GM18526 (cell line): Measurements from ENCODE around the gene APCDD1L.

Experiments used
- POLR2A ChIP-seq: IDR thresholded peaks from 3 replicates; pipeline ENCODE4 v1.6.1; 2011; ENCODE audit not compliant: insufficient read length; ENCODE audit errors: extremely low read depth

Gene APCDD1L

DNA sequence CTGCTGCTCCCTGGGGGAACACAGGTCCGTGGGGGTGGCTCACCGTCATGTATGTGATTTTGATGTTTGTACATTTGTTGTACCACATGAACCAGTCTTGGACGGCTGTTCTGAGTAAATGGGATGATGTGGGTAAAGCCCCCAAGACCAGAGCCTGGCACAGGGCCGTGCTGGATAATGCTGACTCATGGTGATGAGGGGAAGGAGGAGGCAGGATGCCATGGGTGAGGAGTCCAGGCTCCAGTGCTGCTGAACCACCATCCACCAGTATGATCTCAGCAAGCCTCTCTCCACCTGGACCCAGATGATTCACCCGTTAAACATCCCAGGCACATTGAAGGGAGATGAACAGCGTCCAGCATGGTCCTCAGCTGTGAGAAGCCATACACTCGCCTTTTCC lies 9.6 kb upstream of the APCDD1L start:
- TF ChIP-seq POLR2A, result no peak

- TF ChIP-seq POLR2A, result no peak
Measured at GRCh38 chr20:58523971-58524315, 8.7 kb upstream of the APCDD1L start.

- no peak for TF ChIP-seq POLR2A
Measured at GRCh38 chr20:58523072-58523970, 8.1 kb upstream of the APCDD1L start.

- no peak for TF ChIP-seq POLR2A
Measured at GRCh38 chr20:58522666-58523065, 7.5 kb upstream of the APCDD1L start.

DNA sequence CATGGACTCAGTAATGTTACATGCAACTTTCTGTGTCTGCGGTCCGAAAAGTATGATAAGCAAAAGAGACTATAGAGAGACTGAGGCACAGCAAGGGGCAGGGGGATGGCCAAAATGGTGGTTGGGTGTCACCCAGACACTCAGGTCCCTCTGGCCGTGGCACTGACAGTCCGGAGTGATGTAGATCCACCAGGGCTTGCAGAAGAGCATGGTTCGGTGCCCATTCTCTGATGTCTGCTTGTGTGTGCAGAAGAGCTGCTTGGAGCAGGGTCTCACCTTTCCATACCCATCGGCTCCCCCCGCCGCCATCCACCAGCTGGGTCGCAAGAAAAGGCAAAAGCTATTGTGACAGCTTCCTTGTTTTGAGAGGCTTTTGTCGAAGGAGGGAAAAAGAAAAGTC lies 6.6 kb upstream of the APCDD1L start:
- TF ChIP-seq POLR2A, result no peak

DNA sequence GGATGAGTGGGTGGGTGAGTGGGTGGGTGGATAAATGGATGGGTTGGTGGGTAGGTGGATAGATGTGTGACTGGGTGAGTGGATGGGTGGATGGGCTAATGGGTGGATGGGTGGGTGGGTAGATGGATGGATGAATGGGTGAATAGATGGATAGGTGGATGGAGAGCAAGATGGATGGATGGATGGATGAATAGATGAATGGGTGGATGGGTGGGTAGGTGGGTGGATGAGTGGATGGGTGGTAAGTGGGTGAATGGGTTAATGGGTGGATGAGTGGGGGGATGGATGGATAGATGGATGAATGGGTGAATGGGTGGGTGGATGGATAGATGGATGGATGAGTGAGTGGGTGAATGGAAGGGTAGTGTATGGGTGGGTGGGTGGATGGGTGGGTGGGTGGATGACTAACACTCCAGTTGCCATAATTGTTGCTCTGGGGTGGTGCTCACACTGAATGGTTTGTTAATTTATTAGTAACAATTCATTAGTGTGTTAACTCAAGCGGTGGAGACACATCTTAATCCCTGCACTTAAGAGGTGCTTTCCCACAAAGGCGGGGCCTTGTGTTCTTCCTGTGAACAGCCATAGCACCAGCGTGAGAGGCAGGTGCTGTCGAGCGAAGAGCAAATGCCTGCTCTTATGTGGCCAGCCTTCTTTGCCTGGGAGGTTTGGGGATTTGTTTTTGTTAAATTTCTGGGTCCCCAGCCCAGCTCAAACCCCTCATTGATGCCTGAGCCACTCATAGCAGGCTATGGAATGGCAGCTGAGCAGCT lies 4.9 kb upstream of the APCDD1L start:
- TF ChIP-seq POLR2A, result no peak

- no peak for TF ChIP-seq POLR2A
Measured at GRCh38 chr20:58518896-58519593, 3.8 kb upstream of the APCDD1L start.

DNA sequence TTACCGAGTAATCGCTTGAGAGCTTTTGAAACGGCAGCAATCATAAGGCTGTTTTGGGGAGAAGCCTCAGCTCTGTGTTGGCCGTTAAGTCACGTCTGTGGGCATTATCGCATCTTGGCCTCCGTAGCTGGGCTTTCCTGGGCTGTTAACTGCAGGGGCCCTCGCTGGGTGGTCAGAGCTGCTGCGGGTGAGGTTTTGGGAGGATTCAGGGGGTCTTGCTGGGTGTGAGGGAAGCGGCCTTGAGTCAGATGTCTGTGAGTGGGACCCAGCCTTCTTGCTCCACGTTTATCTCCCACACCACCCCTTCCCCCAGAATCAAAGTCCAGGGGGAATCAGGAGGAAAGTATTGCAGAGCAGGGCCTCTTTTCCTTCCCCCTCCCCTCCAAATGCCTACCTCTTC lies 3.2 kb upstream of the APCDD1L start:
- TF ChIP-seq POLR2A, result no peak

DNA sequence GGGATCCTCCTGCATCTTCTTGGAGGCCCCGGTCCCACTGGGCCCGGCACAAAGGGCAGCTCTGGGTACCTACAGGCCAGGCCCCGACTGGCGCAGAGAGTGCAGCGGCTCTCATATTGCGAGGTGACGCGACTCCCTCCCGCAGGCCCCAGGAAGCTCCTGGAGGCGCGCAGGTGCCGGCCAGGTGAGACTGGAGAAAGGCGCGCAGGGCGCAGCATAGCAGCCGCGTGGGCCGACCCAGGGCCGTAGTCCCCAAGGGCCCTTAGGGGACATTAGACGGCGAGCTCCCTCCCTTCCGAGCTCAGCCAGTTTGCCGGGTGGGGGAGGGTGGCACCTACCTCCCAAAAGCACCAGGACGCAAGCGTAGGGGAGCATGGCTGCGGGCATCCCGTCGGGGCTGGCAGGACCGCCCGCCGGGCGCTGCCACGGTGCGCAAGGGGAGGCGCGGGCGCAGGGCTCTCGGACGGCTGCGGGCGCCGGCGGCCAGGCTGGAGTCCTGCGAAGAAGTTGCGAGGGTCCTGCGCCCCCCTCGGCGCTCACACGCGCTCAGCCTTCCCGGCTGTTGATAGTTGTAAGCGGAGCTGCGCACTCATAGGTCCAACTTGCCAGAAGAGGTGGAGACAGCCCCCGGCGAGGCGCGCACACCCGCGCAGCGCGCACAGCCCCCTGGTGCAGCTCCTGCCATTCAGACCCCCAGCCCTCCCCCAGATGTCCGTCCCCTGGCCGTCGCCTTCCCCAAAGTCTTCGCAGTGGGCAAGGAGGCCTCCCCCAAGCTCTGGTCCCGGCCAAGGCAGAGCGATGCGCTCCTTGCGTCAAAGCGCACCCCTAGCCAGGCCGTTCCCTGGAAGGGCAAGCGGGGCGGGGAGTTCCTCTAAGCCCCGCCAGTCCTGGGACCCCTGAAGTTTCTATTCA lies 622 bp downstream of the APCDD1L start:
- no peak for TF ChIP-seq POLR2A

- no peak for TF ChIP-seq POLR2A
Measured at GRCh38 chr20:58513580-58514285, 1.5 kb downstream of the APCDD1L start.

- no peak for TF ChIP-seq POLR2A
Measured at GRCh38 chr20:58512808-58513552, 2.2 kb downstream of the APCDD1L start.

DNA sequence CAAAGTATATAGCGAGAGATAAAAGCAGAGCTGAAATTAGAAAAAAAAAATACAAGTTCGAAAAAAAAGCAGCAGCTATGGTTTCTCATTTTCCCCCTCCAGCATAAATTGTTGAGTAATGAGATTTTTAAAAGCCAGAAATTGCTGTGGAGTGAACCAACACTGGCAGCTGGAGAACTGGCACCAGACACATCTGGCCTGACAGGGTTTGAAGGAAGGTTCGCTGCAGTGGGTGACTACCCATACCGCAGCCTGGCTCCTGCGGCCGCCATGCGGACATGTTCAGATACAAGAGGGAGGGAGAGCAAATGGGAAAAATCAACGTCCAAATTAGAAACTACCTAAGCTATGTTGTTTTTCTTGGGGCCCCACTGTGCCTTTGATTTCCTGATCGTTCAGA lies 3.3 kb downstream of the APCDD1L start:
- TF ChIP-seq POLR2A, result no peak

DNA sequence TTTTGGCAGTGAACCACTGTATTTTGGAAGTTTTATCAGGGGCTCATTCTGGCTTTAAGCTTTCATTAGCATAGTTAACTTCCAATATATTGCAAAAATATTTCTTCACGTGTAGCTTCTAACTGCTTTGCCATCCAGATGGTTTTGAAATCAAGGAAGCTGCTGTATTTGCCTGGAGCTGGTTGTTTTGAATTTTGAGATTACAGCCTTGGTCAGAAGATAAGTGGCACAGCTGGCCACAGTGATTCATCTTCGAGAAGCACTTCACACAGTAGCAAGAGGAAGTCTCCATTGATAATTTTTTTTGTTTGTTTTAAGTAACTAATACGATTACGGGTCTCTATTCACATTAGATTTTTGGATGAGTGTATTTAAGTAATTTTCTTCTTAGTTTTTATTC lies 3.8 kb downstream of the APCDD1L start:
- no peak for TF ChIP-seq POLR2A
